Activated T-helper 1 cell treated with anti-CD3 and anti-CD28 coated beads, Interleukin-2, amount 50 U/mL, for 16 hours (primary cell): ENCODE data around the gene SNX24.
"Not testable (repeated sequence)": the region's sequence is repeated elsewhere in the genome, so short reads cannot be mapped to it uniquely, and the experiment has no call there.

Source experiments
- DNase-seq, 2 donors: peaks; one replicate each; pipeline ENCODE4 v3.0.0-alpha.2; 2020; ENCODE audit warnings: low read depth in 1 of 2, low spot score in 1 of 2

SNX24 gene

DNA sequence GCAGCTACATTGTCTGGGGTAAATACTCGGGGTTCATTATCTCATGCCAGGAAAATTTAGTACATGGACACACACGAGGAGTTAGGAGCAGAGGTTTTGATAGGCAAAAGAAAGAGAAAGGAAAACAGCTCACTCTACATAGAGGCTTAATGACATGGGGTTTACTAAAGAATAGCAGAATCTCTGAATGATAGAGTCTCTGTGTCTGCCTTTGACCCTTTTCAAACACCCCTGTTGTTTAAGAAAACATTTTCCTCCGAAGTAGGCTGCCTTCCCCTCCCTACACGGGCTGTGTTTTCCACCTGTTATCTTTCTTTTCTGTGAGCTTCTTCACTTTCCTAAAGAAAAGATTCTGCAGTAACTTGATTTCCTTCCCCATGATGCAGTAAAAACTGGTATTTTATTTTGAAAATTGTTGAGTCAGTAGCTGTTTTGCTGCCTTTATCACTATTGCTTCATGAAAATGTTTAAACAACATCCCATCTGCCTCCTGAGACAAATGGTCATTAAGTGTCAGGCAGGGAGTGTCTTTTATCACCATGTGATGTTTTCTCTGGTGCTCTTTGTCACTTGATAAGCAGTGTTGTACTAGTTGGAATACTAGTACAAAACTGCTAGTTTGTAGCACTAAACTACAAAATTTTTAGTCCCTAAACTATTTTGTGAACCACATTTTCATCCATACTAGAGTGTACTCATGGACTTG, 114.5 kb downstream of the SNX24 start:
- DNase-seq: no peak

DNA sequence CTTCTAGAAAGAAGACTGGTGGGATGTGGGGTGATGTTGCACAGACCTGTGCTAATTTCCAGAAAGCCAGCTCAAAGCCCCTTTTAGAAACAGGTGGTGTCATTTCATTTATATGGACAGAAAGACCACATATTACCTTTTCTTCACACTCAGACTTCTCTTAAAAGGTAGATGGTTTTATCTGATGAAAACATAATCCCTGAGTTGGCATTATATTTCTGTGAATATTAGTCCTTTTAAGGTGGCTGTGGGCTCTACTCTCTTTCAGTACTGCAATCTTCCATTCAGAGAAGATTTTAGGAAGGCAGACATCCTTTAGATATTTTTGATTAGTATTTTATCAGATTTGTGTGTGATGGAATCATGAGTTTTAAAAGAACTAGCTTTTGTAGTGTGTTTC, 117.9 kb downstream of the SNX24 start:
- DNase-seq: no peak

DNA sequence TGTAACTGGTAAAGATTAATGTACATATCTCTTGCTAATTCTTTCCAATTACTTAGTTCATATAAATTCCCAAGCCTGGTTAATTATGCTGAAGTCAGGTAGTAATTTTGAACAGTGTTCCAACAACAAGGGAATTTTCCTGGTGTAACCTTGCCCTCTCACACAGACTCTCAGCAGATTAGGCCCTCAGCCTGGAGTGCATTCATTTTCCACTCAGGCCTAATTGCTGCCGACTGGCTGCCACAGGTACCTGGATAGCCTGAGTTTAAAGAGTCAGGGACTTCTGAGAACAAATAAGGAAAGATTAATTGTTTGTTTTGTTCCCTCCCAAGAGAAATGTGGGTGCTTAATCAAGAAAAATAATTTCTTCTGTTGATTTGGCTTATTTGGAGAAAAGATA, 119.7 kb downstream of the SNX24 start:
- no peak for DNase-seq

DNA sequence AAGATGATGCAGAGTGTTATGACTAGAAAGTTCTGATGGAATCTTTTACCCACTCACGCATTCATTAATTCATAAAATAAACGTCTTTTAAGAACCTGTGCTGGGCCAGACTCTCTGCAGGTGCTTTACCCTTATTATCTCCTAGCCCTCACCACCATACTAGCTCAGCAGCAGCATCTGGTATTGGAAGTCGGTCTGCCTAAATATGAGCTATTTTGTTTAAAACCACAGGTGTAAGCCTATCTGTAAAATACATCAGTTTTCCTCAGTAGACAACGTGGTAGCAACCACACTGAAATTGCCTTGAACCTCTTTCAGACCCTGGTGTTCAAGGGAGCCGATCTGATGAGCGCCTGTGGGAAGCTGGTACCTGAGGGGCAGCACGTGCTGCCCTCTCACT, 121.7 kb downstream of the SNX24 start:
- no peak for DNase-seq

DNA sequence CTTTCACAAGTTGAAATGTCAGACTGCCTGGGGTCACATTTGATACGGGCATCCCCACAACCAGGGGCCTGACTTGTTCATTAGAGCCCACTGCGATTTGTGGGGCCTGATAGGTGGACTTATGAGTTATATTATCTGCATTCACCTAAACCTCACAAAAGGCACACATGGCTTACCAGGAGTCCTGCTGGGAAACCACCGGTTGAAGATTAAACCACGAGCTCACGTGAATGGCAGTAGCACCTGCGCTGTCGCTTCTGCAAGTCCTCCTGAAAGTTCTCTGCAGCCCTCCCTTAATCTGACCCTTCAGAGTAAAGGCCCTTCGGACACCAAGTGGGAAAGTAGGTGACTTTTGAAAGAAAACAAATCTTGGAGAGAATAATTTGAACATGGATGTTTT, 122.2 kb downstream of the SNX24 start:
- no peak for DNase-seq

DNA sequence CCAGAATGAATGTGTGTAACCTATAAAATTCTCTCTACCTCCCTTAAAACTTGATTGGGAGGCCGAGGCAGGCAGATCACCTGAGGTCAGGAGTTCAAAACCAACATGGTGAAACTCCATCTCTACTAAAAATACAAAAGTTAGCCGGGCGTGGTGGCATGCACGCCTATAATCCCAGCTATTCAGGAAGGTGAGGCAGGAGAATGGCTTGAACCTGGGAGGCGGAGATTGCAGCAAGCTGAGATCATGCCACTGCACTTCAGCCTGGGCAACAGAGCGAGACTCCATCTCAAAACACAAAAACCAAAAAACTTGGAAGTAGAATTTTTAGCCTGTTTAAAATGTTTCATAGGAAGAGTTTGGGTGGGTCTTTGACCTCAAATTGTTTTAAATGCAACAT, 122.6 kb downstream of the SNX24 start:
- DNase-seq: not testable (repeated sequence)

DNA sequence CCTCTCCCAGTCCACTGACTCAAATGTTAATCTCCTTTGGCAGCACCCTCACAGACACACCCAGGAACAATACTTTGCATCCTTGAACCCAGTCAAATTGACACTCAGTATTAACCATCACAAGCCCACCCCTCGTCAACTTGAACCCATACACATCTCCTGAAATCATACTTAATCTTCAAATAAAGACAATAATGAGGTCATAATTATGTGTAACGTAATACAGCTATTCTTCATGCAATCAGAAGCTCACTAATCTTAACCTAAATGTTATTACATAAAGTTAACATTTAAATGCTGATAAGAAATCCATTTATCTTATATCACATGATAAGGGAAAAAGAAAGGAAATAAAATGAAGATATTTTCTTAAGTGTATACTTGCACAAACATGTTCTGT, 125.9 kb downstream of the SNX24 start:
- no peak for DNase-seq

DNA sequence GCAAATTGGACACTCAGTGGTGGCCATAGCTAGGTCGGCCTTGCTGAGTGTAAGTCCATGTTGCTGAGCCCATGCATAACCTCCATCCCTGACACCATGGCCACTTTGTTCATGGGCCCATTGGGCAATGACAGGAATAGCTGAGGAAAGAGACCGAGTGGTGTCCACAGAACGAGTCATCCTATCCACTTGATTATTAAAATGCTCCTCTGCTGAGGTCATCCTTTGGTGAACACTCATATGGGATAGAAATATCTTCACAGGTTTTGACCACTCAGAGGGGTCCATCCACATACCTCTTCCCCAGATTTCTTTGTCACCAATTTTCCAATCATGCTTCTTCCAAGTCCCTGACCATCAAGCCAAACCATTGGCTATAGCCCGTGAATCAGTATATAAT, 127.5 kb downstream of the SNX24 start:
- DNase-seq: no peak

DNA sequence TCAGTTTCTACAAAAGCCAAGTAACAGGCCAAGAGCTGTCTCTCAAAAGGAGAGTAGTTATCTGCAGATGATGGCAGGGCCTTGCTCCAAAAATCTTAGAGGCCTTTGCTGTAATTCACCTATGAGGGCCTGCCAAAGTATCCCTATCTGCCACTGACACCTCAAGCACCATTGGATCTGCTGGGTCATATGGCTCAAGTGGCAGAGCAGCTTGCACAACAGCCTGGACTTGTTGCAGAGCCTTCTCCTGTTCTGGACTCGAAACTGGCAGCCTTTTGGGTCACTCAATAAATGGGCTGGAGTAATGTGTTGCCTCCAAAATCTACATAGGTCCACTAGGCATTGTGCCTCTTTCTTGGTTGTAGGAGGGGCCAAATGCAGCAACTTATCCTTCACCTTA, 128.3 kb downstream of the SNX24 start:
- DNase-seq: not testable (repeated sequence)

DNA sequence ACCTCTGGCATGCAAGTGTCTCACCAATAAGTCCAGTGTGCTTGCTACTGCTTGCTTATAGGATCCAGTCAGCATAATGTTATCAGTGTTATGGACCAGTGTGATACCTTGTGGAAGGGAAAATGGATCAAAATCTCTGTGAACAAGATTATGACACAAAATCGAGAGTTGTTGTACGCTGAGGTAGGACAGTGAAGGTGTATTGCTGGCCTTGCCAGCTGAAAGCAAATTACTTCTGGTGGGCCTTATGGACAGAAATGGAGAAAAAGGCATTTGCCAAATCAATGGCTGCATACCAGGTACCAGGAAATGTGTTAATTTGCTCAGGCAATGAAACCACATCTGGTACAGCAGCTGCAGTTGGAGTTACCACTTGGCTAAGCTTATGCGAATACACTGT, 128.8 kb downstream of the SNX24 start:
- not testable (repeated sequence) for DNase-seq

DNA sequence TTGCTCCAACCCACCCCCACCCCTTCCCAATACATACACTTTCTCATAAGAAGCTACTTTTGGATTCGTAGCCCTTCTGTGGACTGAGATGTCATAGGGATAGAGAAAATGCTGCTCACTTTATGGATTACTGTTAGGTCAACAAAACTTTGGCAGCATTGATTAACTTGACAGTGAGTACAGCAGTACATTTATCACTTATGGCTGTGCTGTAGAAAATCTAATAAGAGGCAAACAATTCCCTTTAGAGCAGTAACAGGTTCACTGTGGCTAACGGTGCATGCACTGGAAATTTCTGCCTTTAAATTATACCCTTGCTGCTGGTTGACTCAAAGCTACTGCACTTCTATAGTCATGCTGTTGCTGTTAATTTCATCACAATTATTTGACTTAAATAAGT, 131.9 kb downstream of the SNX24 start:
- no peak for DNase-seq

DNA sequence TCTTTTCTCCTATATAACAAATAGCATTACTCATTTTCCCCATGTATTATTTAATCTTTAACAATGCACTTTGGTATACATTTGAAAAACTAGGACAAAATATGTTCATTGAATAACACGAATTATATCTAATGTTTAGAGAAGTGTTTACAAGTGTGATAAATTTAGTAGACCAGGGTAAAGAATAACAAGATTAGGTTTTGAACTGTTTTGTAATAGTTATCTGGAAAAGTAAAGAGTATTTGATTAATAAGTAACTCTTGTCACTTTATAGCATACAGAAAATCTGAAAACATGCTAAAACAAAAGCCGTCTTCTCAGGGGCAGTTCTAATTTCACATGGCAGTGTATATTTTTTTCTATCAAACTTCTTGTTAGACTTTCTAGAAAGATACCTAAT, 132.7 kb downstream of the SNX24 start:
- DNase-seq: no peak

DNA sequence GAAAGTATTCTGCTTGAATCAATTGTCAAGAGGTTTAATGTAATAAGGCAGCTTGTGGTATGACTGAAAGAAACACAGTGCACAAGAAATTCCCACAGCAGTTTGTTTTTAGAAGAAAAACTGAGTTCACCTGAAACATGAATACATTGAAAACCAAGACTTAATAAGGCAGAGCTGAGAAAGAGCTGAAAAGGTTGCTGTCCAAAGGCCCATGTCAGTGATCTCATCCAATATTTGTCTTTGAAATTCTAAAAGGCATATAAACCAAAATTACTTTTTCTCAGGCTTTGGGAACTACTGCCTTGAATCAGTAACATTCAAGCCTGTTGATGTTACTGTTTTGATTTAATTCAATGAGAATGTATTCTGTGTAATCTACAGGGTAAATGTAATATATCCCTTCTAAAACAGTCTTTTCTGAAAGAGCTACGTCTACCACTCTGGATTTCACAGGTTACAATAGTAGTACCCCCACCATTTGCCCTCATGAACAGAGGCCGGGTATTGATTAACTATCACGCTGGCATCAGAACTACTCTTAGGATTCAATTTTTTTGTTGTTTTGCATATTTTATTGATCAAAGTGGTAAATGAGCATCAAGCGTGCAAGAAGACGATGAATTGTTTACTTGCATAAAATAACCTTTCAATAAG, 133.4 kb downstream of the SNX24 start:
- no peak for DNase-seq

DNA sequence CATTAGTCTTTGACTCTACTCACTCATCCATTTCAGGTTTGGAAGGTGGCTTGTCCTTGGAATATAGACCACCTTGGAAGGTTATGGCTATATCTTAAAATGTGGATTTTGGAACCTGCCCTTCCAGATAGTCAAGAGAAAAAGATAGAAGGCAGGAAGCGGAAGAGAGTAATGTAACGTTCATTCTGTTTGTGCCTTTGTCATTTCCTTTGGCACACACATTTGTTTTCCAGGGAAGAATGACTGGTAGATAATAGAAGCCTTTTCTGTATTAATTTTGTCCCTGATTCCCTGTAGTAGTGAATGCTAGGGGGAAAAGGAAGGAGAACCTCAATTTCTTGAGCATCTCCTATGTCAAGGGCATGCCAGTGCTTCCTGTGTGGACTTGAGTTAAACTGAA, 136.4 kb downstream of the SNX24 start:
- DNase-seq: no peak

DNA sequence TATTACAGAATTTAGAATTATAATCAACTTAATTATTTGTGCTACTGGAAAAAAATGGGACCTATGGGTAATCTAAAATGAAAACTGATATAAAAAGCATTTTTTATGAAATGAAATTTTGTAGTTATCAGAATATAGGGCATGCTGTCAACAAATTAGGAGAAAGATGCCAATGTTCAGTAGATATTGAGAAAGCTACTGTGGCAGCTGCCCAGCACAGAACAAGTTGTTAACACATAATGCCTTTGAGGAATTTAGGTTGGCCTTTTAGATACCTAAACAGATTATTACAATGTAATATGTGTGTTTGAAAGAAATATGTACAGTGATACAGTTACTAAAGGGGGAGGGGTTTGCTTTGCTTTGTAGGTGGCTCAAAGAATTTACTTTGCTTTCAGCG, 137.0 kb downstream of the SNX24 start:
- no peak for DNase-seq

DNA sequence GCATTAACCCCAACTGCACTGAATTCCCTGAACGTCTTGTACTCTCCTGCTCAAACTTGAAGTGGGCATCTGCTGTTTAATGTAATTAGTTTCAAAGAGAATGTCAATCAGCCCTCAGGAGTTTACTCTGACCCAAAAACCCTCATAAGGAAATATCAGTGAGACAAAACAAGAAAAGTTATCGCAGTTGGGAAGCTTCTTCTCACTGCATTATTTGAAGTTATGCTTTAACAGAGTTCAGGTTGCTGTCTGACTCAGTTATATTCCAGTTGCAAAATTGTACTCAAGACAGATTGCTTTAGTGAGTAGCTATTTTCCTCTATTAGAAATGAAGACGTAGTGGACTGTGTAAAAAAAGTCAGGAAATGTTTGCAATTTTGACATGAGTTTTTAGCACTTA, 139.0 kb downstream of the SNX24 start:
- DNase-seq: no peak

DNA sequence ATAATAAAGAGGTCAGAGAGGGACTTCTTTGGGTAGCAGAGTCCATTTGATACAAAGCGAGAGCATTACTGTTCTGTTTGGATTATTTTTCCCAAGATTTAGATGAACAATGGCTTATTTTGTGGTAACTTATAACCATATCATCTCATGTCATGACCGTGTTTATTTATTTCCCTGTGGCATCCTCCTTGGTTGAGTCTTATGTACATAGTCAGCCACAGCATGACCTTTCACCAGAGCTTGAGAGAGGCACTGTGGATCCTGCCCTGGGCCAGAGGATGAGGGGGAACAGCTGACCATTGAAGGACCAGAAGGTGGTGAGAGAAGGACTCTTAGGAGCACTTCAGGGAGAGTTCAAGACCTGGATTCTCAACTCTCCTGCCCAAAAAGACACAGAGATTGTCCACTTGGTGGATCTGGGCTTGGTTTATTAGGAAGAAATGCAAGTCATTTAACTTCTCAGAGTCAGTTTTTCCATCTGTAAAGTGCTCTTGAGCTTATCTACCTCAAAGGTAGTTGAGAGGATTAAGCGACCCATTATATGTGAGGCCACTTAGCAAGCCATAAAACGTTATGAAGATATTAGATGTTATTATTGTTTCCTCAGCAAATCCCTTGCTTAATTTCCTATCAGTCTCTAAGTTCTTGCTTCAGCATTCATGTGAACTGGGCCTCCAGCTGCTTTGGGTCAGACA, 139.7 kb downstream of the SNX24 start:
- no peak for DNase-seq

DNA sequence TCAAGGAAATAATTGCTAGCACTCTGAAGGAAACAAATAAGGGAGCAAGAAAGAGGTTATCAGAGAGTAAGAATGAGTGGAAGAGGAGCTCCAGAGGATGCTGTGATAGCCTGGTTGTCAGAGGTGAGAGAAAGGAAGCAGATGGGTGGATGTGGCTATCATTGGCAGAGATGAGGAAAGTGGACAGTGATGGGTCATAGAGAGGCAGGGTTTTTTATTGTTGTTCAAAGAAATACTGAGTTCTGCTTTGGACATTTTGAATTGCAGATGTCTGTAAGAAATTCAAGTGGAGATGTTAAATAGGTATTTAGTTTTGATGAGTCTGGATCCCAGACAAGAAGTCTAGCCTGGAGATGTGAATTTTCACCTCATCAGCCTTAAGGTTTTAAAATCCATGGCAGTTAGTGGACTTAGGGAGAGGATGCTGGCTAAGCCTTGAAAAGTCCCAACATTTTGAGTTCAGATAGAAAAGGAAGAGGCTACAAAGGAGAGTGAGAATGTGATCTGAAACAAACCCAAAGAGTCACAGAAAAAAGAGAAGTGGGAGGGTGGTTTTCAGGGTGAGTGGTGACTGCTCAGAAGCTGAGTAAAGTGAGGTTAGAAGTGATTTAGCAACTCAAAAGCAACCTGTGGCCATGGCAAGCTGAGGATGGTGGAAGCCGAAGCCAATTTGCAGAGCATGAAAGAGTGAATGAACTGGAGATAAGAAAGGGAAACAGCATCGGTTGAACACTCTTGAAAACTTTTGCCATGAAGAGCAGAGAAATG, 140.7 kb downstream of the SNX24 start:
- no peak for DNase-seq

DNA sequence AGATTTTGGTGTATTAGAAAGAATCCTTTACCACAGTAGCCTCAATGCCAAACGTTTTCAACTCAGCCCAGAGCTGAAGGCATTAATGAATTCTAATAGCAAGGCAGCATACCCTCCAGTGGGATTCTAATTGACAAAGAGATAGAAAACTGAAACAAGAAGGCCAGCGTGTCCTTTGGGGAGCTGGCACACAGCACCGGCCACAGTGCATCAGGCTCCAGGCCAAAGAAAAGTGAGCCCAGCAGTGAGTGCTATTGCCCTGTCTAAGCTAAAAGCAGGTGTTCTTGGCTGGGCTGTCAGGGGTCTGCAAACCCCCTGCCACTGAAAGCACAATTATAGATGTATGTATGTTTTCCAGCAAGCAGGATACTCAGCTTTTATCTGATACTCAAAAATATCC, 150.7 kb downstream of the SNX24 start:
- no peak for DNase-seq

DNA sequence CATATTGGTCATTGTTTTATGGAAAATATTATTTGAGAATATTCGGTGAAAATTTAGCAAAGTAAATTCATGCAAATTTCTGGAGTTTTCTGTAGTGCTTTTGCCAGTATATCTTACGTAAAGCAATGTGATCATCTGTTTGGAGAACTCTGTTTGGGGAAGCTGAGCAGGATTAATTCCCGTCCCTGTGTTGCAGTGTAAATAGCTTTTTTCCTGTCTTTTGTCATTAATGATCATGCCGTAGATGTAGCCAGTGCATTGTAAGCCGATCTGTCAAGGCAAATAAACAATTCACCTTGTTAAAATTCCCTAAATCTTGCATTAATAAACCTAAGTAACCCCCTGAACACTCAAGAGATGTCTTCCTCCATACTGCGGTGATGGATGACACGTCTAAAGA, 151.9 kb downstream of the SNX24 start:
- DNase-seq: no peak

DNA sequence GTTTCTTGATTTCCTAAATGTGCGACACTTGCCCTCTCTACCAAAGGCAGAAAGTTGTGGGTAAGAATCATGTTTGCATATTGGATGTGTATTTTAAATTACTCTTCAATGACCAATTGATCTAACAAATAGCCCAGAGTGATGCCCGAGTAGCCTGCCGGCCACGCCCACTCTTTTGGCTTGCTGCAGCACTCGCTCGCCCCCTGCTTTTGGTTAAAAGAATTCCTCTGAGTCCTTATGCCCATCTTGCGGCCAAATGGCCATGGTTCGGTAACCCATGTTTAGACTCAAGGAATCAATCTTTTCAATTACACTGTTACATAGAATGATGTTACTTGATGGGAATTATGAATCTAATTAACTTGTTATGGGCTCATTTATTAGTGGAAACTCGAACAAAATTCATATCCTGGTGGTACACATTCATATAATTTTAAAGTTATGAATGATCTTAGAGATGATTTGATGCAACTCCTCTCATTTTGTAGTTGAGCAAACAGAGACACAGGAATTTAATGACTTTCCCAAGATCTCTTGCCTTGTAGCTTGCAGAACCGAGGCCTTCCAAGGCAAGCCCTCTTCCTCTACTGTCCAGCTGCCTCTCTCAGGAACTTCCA, 154.6 kb downstream of the SNX24 start:
- no peak for DNase-seq
